ENCODE results near the gene TMTC2. TPM values are rescaled to one million over a fixed set of nuclear protein-coding genes. Genes with fewer than 3 reads are reported as not detected.

Gene TMTC2
- total and polyA plus RNA-seq, 2 donors from 2014 or later = 6.0 to 32.9 TPM

GRCh38 chr12:83044736-83045135 lies 358.0 kb downstream of the TMTC2 start:
- intact Hi-C loops (cut with DNase I) = no loop called here
- Histone ChIP-seq H3K9me3 (ENCODE audit: control insufficient read depth in 2 of 3, insufficient read depth in 1 of 3, low read length in 3 of 3) (no peaks in the 10 kb centered on the region), H3K27ac (ENCODE audit: low read depth in 2 of 2, low read length in 2 of 2) (no peak overlapping the region), H3K27me3 (ENCODE audit: control insufficient read depth, insufficient read depth, low read length) (no peaks in the 10 kb centered on the region), H3K4me3 (ENCODE audit: low read length in 3 of 3) (no peak overlapping the region), H3K9ac (ENCODE audit: low read length in 3 of 3) (no peak overlapping the region), H3K4me1 (ENCODE audit: control insufficient read depth in 2 of 3, insufficient read depth in 2 of 3, low read depth in 1 of 3, low read length in 3 of 3) (no peaks in the 10 kb centered on the region), H3K36me3 (ENCODE audit: control insufficient read depth in 2 of 3, insufficient read depth in 3 of 3, low read length in 3 of 3) (no peaks in the 10 kb centered on the region)
- DNase-seq = no peak
- no peak for FAIRE-seq
- no peak for TF ChIP-seq CTCF (IDR thresholded peaks at IDR 0.05; ENCODE audit: borderline replicate concordance, extremely low read depth, insufficient read depth)

GRCh38 chr12:83046019-83046418 lies 359.3 kb downstream of the TMTC2 start:
- Histone ChIP-seq H3K36me3 (ENCODE audit: control insufficient read depth in 2 of 3, insufficient read depth in 3 of 3, low read length in 3 of 3) (no peaks in the 10 kb centered on the region), H3K27me3 (ENCODE audit: control insufficient read depth, insufficient read depth, low read length) (no peaks in the 10 kb centered on the region), H3K9me3 (ENCODE audit: control insufficient read depth in 2 of 3, insufficient read depth in 1 of 3, low read length in 3 of 3) (no peaks in the 10 kb centered on the region), H3K9ac (ENCODE audit: low read length in 3 of 3) (no peak overlapping the region), H3K4me3 (ENCODE audit: low read length in 3 of 3) (no peak overlapping the region), H3K27ac (ENCODE audit: low read depth in 2 of 2, low read length in 2 of 2) (no peak overlapping the region), H3K4me1 (ENCODE audit: control insufficient read depth in 2 of 3, insufficient read depth in 2 of 3, low read depth in 1 of 3, low read length in 3 of 3) (no peaks in the 10 kb centered on the region)
- intact Hi-C loops (cut with DNase I) = no loop called here
- no peak for TF ChIP-seq CTCF (IDR thresholded peaks at IDR 0.05; ENCODE audit: borderline replicate concordance, extremely low read depth, insufficient read depth)
- no peak for FAIRE-seq
- no peak for DNase-seq

- intact Hi-C loops (cut with DNase I) = no loop called here
- H3K27me3 ChIP-seq (ENCODE audit: control insufficient read depth, insufficient read depth, low read length) = no peaks in the 10 kb centered on the region
- H3K4me3 ChIP-seq (ENCODE audit: low read length in 3 of 3) = no peak overlapping the region
- no peaks in the 10 kb centered on the region for H3K4me1 ChIP-seq (ENCODE audit: control insufficient read depth in 2 of 3, insufficient read depth in 2 of 3, low read depth in 1 of 3, low read length in 3 of 3)
- no peak overlapping the region for H3K9ac ChIP-seq (ENCODE audit: low read length in 3 of 3)
- DNase-seq = no peak
- no peak overlapping the region for H3K27ac ChIP-seq (ENCODE audit: low read depth in 2 of 2, low read length in 2 of 2)
- FAIRE-seq = no peak
- H3K36me3 ChIP-seq (ENCODE audit: control insufficient read depth in 2 of 3, insufficient read depth in 3 of 3, low read length in 3 of 3) = no peaks in the 10 kb centered on the region
- no peak for TF ChIP-seq CTCF (IDR thresholded peaks at IDR 0.05; ENCODE audit: borderline replicate concordance, extremely low read depth, insufficient read depth)
- H3K9me3 ChIP-seq (ENCODE audit: control insufficient read depth in 2 of 3, insufficient read depth in 1 of 3, low read length in 3 of 3) = no peaks in the 10 kb centered on the region
Measured at GRCh38 chr12:83049306-83049705, 362.6 kb downstream of the TMTC2 start.

GRCh38 chr12:83052890-83053541 lies 366.3 kb downstream of the TMTC2 start:
- H3K36me3 ChIP-seq (ENCODE audit: control insufficient read depth in 2 of 3, insufficient read depth in 3 of 3, low read length in 3 of 3) = no peaks in the 10 kb centered on the region
- H3K27ac ChIP-seq (ENCODE audit: low read depth in 2 of 2, low read length in 2 of 2) = no peak overlapping the region
- H3K27me3 ChIP-seq (ENCODE audit: control insufficient read depth, insufficient read depth, low read length) = no peaks in the 10 kb centered on the region
- intact Hi-C loops (cut with DNase I) = no loop called here
- no peak for TF ChIP-seq CTCF (IDR thresholded peaks at IDR 0.05; ENCODE audit: borderline replicate concordance, extremely low read depth, insufficient read depth)
- no peak for FAIRE-seq
- no peak for DNase-seq
- no peak overlapping the region for H3K4me3 ChIP-seq (ENCODE audit: low read length in 3 of 3)
- no peaks in the 10 kb centered on the region for H3K9me3 ChIP-seq (ENCODE audit: control insufficient read depth in 2 of 3, insufficient read depth in 1 of 3, low read length in 3 of 3)
- no peaks in the 10 kb centered on the region for H3K4me1 ChIP-seq (ENCODE audit: control insufficient read depth in 2 of 3, insufficient read depth in 2 of 3, low read depth in 1 of 3, low read length in 3 of 3)
- no peak overlapping the region for H3K9ac ChIP-seq (ENCODE audit: low read length in 3 of 3)
